K562 (cell line): ENCODE data around the gene PANX1. TPM values are rescaled to one million over a fixed set of nuclear protein-coding genes. Genes with fewer than 3 reads are reported as not detected.

ENCODE experiments used
- ATAC-seq: fragments of 200-7000 bp; cut with Tn5 transposase; 3 replicates; pipeline ENCODE4 v1.9.1; 2020; ENCODE audit warnings: moderate library complexity
- BruUV-seq: library from RNA; stranded (reverse); fragments of 400-500 nt; replicated peaks from 2 replicates; lab custom pipeline; 2021; lab: Mats Ljungman, UMichigan
- CTCF ChIA-PET: fragments of 300-600 bp; formaldehyde crosslinking; extraction: SDS; loops from one replicate; lab custom pipeline; 2021; ENCODE audit warnings: low intra/inter-chr PET ratio; lab: Yijun Ruan, JAX
- POLR2A ChIA-PET: fragments of 300-600, 350-650 bp; sonication (Branson Sonifier 250); formaldehyde crosslinking; extraction: SDS; loops from one replicate; lab custom pipeline; 2021; ENCODE audit warnings: antibody characterized with exemption, inconsistent platforms; lab: Yijun Ruan, JAX
- DNase-seq, 4 experiments: peaks; one replicate each; pipeline versions ENCODE4 v3.0.0 to v3.0.0-alpha.2; 2011 to 2018; ENCODE audit warnings: low spot score in 3 of 4, mixed read lengths in 3 of 4; ENCODE audit errors: extremely low read depth in 1 of 4
- FAIRE-seq: peaks from 2 replicates; lab custom pipeline; 2011; peaks lifted over from hg19 to GRCh38; lab: Jason Lieb, UNC
- H2AFZ ChIP-seq: 2 replicates; pipeline ENCODE4 v1.6.0; 2011; ENCODE audit warnings: low read depth, low read length, control low read depth, inconsistent platforms
- H3K27ac ChIP-seq: fragments of 200-600 bp; 3 replicates; pipeline ENCODE4 v1.8.0; 2011; ENCODE audit warnings: low read depth, mild to moderate bottlenecking, control low read depth, inconsistent platforms, low read length, moderate library complexity, mixed read lengths; ENCODE audit errors: extremely low read depth
- H3K27me3 ChIP-seq, 2 experiments: fragments of 300-600 bp in 1 of 2; 2 replicates in 1 of 2; 3 replicates in 1 of 2; pipeline versions ENCODE4 v1.6.0 to v1.8.0; 2011; ENCODE audit warnings: inconsistent platforms in 2 of 2, low read length in 2 of 2, mild to moderate bottlenecking in 1 of 2, mixed read lengths in 1 of 2, moderate library complexity in 1 of 2; ENCODE audit not compliant: control insufficient read depth in 2 of 2, insufficient read depth in 2 of 2
- H3K36me3 ChIP-seq: fragments of 300-600 bp; 3 replicates; pipeline ENCODE4 v1.8.0; 2011; ENCODE audit warnings: mild to moderate bottlenecking, low read length, inconsistent platforms; ENCODE audit not compliant: control insufficient read depth, insufficient read depth
- H3K4me1 ChIP-seq, 2 experiments: fragments of 200-600 bp in 1 of 2; replicated peaks in 1 of 2; 2 replicates in 1 of 2; 3 replicates in 1 of 2; pipeline versions ENCODE4 v1.5.1 to v1.8.0; 2011; ENCODE audit warnings: inconsistent platforms in 2 of 2, low read length in 2 of 2, mild to moderate bottlenecking in 1 of 2, mixed read lengths in 1 of 2, moderate library complexity in 1 of 2; ENCODE audit not compliant: control insufficient read depth in 2 of 2, insufficient read depth in 2 of 2
- H3K4me2 ChIP-seq: 2 replicates; pipeline ENCODE4 v1.6.1; 2011; ENCODE audit warnings: low read length, control low read depth, inconsistent platforms, mixed read lengths; ENCODE audit not compliant: insufficient read depth
- H3K4me3 ChIP-seq: fragments of 200-600 bp; sonication (generic), shearing (Covaris generic); 2 replicates; pipeline ENCODE4 v1.5.1; 2016; ENCODE audit warnings: control low read depth, inconsistent platforms
- H3K79me2 ChIP-seq: fragments of 200-600 bp; 3 replicates; pipeline ENCODE4 v1.8.0; 2011; ENCODE audit warnings: low read length, inconsistent platforms; ENCODE audit not compliant: control insufficient read depth, insufficient read depth
- H3K9ac ChIP-seq, 2 experiments: 2 replicates each; pipeline versions ENCODE4 v1.6.0 to v1.6.1; 2011; ENCODE audit warnings: low read depth in 2 of 2, low read length in 2 of 2, control low read depth in 1 of 2, inconsistent platforms in 1 of 2, mild to moderate bottlenecking in 1 of 2, mixed read lengths in 1 of 2; ENCODE audit not compliant: insufficient read depth in 1 of 2
- H3K9me1 ChIP-seq: one replicate; pipeline ENCODE4 v1.6.0; 2011; ENCODE audit warnings: inconsistent platforms, mild to moderate bottlenecking, low read length, moderate library complexity; ENCODE audit not compliant: control insufficient read depth, insufficient read depth
- H3K9me3 ChIP-seq: replicated peaks from 2 replicates; pipeline ENCODE4 v1.5.1; 2011; ENCODE audit warnings: low read depth, low read length, inconsistent platforms; ENCODE audit not compliant: control insufficient read depth, insufficient read depth
- H4K20me1 ChIP-seq: replicated peaks from 2 replicates; pipeline ENCODE4 v1.6.1; 2011; ENCODE audit warnings: low read length, inconsistent platforms, mixed read lengths; ENCODE audit not compliant: control insufficient read depth, insufficient read depth
- ARID1B ChIP-seq: fragments of 450-650 bp; IDR thresholded peaks from 2 replicates; pipeline ENCODE4 v1.6.1; 2016; ENCODE audit warnings: antibody characterized with exemption, mild to moderate bottlenecking, inconsistent platforms
- FOS ChIP-seq: IDR thresholded peaks from 3 replicates; pipeline ENCODE4 v1.6.1; 2011; ENCODE audit not compliant: insufficient read length; ENCODE audit errors: extremely low read depth
- FOXJ3 ChIP-seq: sonication (generic); formaldehyde crosslinking; IDR thresholded peaks from 2 replicates; pipeline ENCODE4 v1.4.0; 2020; ENCODE audit warnings: mild to moderate bottlenecking, missing genetic modification reagents
- HDAC8 ChIP-seq: fragments of 450-650 bp; IDR thresholded peaks from 2 replicates; pipeline ENCODE4 v1.6.1; 2016; ENCODE audit warnings: mild to moderate bottlenecking, missing genetic modification characterization, moderate library complexity, missing compliant biosample characterization
- HSF4 ChIP-seq: fragments of 250-450 bp; sonication (Bioruptor Pico); IDR thresholded peaks from 2 replicates; pipeline ENCODE4 v2.1.2; 2022; ENCODE audit warnings: mild to moderate bottlenecking, moderate library complexity, borderline replicate concordance
- ILF3 ChIP-seq: fragments of 450-650 bp; IDR thresholded peaks from 2 replicates; pipeline ENCODE4 v1.6.1; 2018; ENCODE audit warnings: antibody characterized with exemption, mild to moderate bottlenecking, moderate library complexity, borderline replicate concordance
- NFIX ChIP-seq: fragments of 250-450 bp; sonication (Bioruptor Pico); IDR thresholded peaks from 2 replicates; pipeline ENCODE4 v1.4.0; 2020; ENCODE audit warnings: low read depth, mild to moderate bottlenecking, moderate library complexity
- RAD51 ChIP-seq: fragments of 450-650 bp; IDR thresholded peaks from 2 replicates; pipeline ENCODE4 v1.7.1; 2016; ENCODE audit warnings: low read depth, mild to moderate bottlenecking, borderline replicate concordance
- SAFB ChIP-seq: fragments of 200-400 bp; formaldehyde crosslinking; IDR thresholded peaks from 2 replicates; pipeline ENCODE4 v1.6.1; 2017; ENCODE audit warnings: low read depth, low read length, borderline replicate concordance
- SMAD3 ChIP-seq: fragments of 450-650 bp; formaldehyde crosslinking; conservative IDR thresholded peaks from 2 replicates; pipeline ENCODE4 v1.4.0; 2020; ENCODE audit warnings: mild to moderate bottlenecking
- SNIP1 ChIP-seq: fragments of 450-650 bp; IDR thresholded peaks from 2 replicates; pipeline ENCODE4 v1.7.1; 2017; ENCODE audit warnings: low read depth, mild to moderate bottlenecking
- SRF ChIP-seq, 2 experiments: fragments of 250-450, 450-650 bp in 1 of 2; sonication (Bioruptor Pico) in 1 of 2; sonication (generic) in 1 of 2; formaldehyde crosslinking; IDR thresholded peaks; 2 replicates each; pipeline versions ENCODE4 v1.5.0 to v1.5.1; 2020 to 2022; ENCODE audit warnings: mild to moderate bottlenecking in 1 of 2, missing genetic modification reagents in 1 of 2
- TFE3 ChIP-seq: fragments of 450-650 bp; formaldehyde crosslinking; IDR thresholded peaks from 2 replicates; pipeline ENCODE4 v1.4.0; 2020; ENCODE audit warnings: mild to moderate bottlenecking, mixed read lengths
- THAP7 ChIP-seq: fragments of 250-450 bp; sonication (Bioruptor Pico); IDR thresholded peaks from 2 replicates; pipeline ENCODE4 v1.5.0; 2021
- ZBTB17 ChIP-seq: fragments of 450-650 bp; formaldehyde crosslinking; IDR thresholded peaks from 2 replicates; pipeline ENCODE4 v1.4.0; 2020; ENCODE audit warnings: mild to moderate bottlenecking
- ZFP36 ChIP-seq: fragments of 150-350 bp; IDR thresholded peaks from 2 replicates; pipeline ENCODE4 v1.6.1; 2018; ENCODE audit warnings: low read length, low read depth; ENCODE audit not compliant: partially characterized antibody
- ZNF280B ChIP-seq: fragments of 250-450 bp; sonication (Bioruptor Pico); IDR thresholded peaks from 2 replicates; pipeline ENCODE4 v1.5.1; 2021; ENCODE audit warnings: mild to moderate bottlenecking
- WGBS: fragments of 100-300 bp; shearing (Covaris generic); methylation state at CpG from one replicate; pipeline ENCODE4 v1.1.6; 2016; ENCODE audit warnings: low coverage, mixed read lengths; ENCODE audit not compliant: insufficient coverage; ENCODE audit errors: missing lambda C conversion rate; 5-methylcytosine and 5-hydroxymethylcytosine counted together
- in situ Hi-C: fragments of 300-500 bp; cut with MboI; formaldehyde crosslinking; loops from 4 replicates; pipeline ENCODE4 v1.15.0; 2018; ENCODE audit warnings: inconsistent platforms, mixed read lengths
- intact Hi-C: fragments of 100-400 bp; cut with micrococcal nuclease; formaldehyde crosslinking; loops from 2 replicates; pipeline ENCODE4 v1.14.2; 2022
- polyA plus RNA-seq, 8 experiments: library from polyadenylated mRNA; depleted of rRNA in 4 of 8; stranded (reverse) in 5 of 8; unstranded in 3 of 8; fragments of >200 nt; fragmentation: Nextera tagmentation in 2 of 8; fragmentation: Illumina TruSeq in 1 of 8; extraction: Ambion mirVana in 2 of 8; extraction: Trizol in 1 of 8; gene quantifications; 2 replicates each; pipeline versions ENCODE4 v1.2.1 to v1.2.3, GENCODE V29; 2011 to 2014; ENCODE audit warnings: inconsistent platforms in 1 of 8, missing spikeins in 1 of 8
- total RNA-seq, 7 experiments: library from RNA; depleted of rRNA in 6 of 7; stranded (reverse); fragments of >200 nt in 6 of 7; fragmentation: Illumina TruSeq in 2 of 7; extraction: Trizol in 2 of 7; gene quantifications; 2 replicates each; pipeline versions ENCODE4 v1.2.1 to v1.2.3, GENCODE V29; 2011 to 2021; ENCODE audit warnings: low replicate concordance in 1 of 7

PANX1 gene
- total and polyA plus RNA-seq, 9 of the 15 experiments (the other 6 are each of a cell fraction or from before 2014, with no cell fraction given): 1.9 to 14.8 (median 10.1) TPM

GRCh38 chr11:94132823-94133408, 4.3 kb downstream of the PANX1 start:
- no peaks in the 10 kb centered on the region for H3K9me1 ChIP-seq
- H2AFZ ChIP-seq: no peak overlapping the region
- peaks cover 81% of the 10 kb centered on the region for H3K79me2 ChIP-seq
- ATAC-seq (no peak), DNase-seq (no peak), FAIRE-seq (no peak)
- 54% methylated on average over 3 of the region's 4 CpGs for WGBS
- intact Hi-C loops (no loop called here), in situ Hi-C loops (no loop called here)
- peak overlapping the region in 1 of 2 experiments; percentile 74; a peak in 2 of 4 replicates for H3K9ac ChIP-seq
- H3K9me3 ChIP-seq: no peaks in the 10 kb centered on the region
- BruUV-seq: no TSS peak
- ChIA-PET POLR2A (interaction anchor here (1.9 kb wide), 1 partner anchor 23 kb away, joined by 5 read pairs; no protein-coding TSS in a partner anchor), CTCF (no interaction called here)
- no peak overlapping the region for H3K27ac ChIP-seq
- TF ChIP-seq HDAC8 (no peak), SRF (CRISPR knock-in tag; IDR thresholded peaks at IDR 0.05) (no peak), FOXJ3 (no peak), NFIX (no peak), RAD51 (no peak), ZNF280B (CRISPR knock-in tag) (no peak), TFE3 (CRISPR knock-in tag) (no peak), THAP7 (no peak), SAFB (no peak), SMAD3 (CRISPR knock-in tag) (no peak), ZFP36 (no peak), ZBTB17 (CRISPR knock-in tag) (no peak), HSF4 (CRISPR knock-in tag) (no peak), FOS (no peak), ARID1B (no peak), ILF3 (no peak), SNIP1 (no peak)
- H4K20me1 ChIP-seq: peaks cover 22% of the 10 kb centered on the region
- no peaks in the 10 kb centered on the region; the same call in 2 of the 3 replicates for H3K36me3 ChIP-seq
- H3K27me3 ChIP-seq: no peaks in the 10 kb centered on the region
- H3K4me3 ChIP-seq: no peak overlapping the region
- no peak overlapping the region for H3K4me2 ChIP-seq
- peaks cover 50 to 63% of the 10 kb centered on the region in 2 experiments for H3K4me1 ChIP-seq
